Measurements from ENCODE around the gene FXYD6. TPM values are rescaled to one million over a fixed set of nuclear protein-coding genes. Genes with fewer than 3 reads are reported as not detected.

The FXYD6 gene
- total and polyA plus RNA-seq, 8 donors = 12.7 to 187 (median 40.6) TPM

DNA sequence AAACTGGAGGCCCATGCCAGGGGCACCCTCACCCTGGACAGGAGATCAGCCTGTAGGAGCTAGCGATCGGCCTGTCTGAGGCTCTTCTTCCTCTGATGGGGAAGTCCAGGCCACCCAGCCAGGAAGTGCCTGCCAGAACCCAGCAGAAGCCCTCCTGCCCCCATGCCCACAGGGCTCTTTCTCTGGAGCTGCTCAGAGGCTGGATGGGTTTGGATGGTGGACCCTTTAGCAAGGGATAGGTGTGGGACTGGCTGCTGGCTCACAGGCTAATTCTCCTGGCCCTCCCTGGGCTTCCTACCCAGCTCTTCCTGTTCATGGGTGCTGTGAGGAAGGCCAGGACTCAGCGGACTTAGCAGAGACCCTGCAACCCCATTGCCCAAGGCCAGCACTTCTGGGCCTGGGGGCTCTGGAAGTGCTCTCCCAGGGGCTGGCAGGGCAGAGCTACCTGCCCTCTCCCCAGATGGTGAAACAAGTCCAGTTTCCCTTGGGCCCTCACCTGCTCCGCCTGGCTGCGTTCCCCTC is 59.6 kb downstream of the FXYD6 start:
- no peaks in the 10 kb centered on the region for H3K36me3 ChIP-seq
- DNase-seq = peak in 1 of 2 donors; percentile 40
- peaks cover 0 to 7% (median 0%) of the 10 kb centered on the region in 3 donors for H3K27me3 ChIP-seq
- WGBS, 5 donors = 75 to 93% (median 86%) methylated on average over 4 to 5 of the region's 5 CpGs
- H3K4me1 ChIP-seq = peaks cover 26 to 51% (median 36%) of the 10 kb centered on the region in 4 donors
- peak overlapping the region in 1 of 4 donors; percentile 13 for H3K4me3 ChIP-seq
- H3K27ac ChIP-seq = peak overlapping the region in 4 of 5 donors; percentile 46 to 80 (median 74)
- intact Hi-C loops (cut with DNase I; ENCODE audit: low total_unique reads) = loop anchor here (5.0 kb wide), 1 partner anchor 390 kb away; no protein-coding TSS in a partner anchor
- TF ChIP-seq CTCF (IDR thresholded peaks at IDR 0.05) = no peak
- TF ChIP-seq POLR2A (IDR thresholded peaks at IDR 0.05) = no peak
- H3K9me3 ChIP-seq = no peaks in the 10 kb centered on the region

GRCh38 chr11:117816151-117816741 is 60.2 kb downstream of the FXYD6 start:
- Histone ChIP-seq H3K9me3 (no peaks in the 10 kb centered on the region), H3K4me3 (peak overlapping the region in 1 of 4 donors; percentile 22), H3K27me3 (peaks cover 0 to under 1% (median 0%) of the 10 kb centered on the region in 3 donors), H3K36me3 (no peaks in the 10 kb centered on the region), H3K27ac (peak overlapping the region; percentile 47 to 80 (median 73)), H3K4me1 (peaks cover 26 to 51% (median 36%) of the 10 kb centered on the region in 4 donors)
- intact Hi-C loops (cut with DNase I; ENCODE audit: low total_unique reads) = loop anchor here (5.0 kb wide), 1 partner anchor 389 kb away; no protein-coding TSS in a partner anchor
- DNase-seq = peak in 1 of 2 donors; percentile 85
- TF ChIP-seq POLR2A (IDR thresholded peaks at IDR 0.05) (no peak), CTCF (IDR thresholded peaks at IDR 0.05) (no peak), POLR2AphosphoS5 (IDR thresholded peaks at IDR 0.05) (peak in 1 of 3 donors; percentile 27), EP300 (IDR thresholded peaks at IDR 0.05) (no peak)
- WGBS, 5 donors = 72 to 84% (median 78%) methylated on average over 13 to 20 of the region's 20 CpGs

GRCh38 chr11:117815262-117815803 is 61.1 kb downstream of the FXYD6 start:
- Histone ChIP-seq H3K27me3 (peaks cover 0 to under 1% (median 0%) of the 10 kb centered on the region in 3 donors), H3K4me1 (peaks cover 26 to 51% (median 36%) of the 10 kb centered on the region in 4 donors), H3K4me3 (no peak overlapping the region), H3K9me3 (no peaks in the 10 kb centered on the region), H3K36me3 (no peaks in the 10 kb centered on the region), H3K27ac (peak overlapping the region; percentile 47 to 80 (median 73))
- intact Hi-C loops (cut with DNase I; ENCODE audit: low total_unique reads) = loop anchor here (5.0 kb wide), 1 partner anchor 388 kb away; no protein-coding TSS in a partner anchor
- DNase-seq = peak in 1 of 2 donors; percentile 71
- 55 to 60% (median 57%) methylated on average over 6 to 7 of the region's 7 CpGs for WGBS, 5 donors
- TF ChIP-seq EP300 (IDR thresholded peaks at IDR 0.05) (no peak), CTCF (IDR thresholded peaks at IDR 0.05) (no peak), POLR2A (IDR thresholded peaks at IDR 0.05) (no peak), POLR2AphosphoS5 (IDR thresholded peaks at IDR 0.05) (no peak)

- H3K9me3 ChIP-seq = no peaks in the 10 kb centered on the region
- H3K27ac ChIP-seq = peak overlapping the region; percentile 47 to 80 (median 73)
- H3K36me3 ChIP-seq = no peaks in the 10 kb centered on the region
- 35 to 53% (median 38%) methylated on average over 13 to 14 of the region's 14 CpGs for WGBS, 5 donors
- H3K4me3 ChIP-seq = no peak overlapping the region
- peaks cover 26 to 51% (median 36%) of the 10 kb centered on the region in 4 donors for H3K4me1 ChIP-seq
- peak in 1 of 3 donors; percentile 13 for TF ChIP-seq POLR2AphosphoS5 (IDR thresholded peaks at IDR 0.05)
- no peak for TF ChIP-seq EP300 (IDR thresholded peaks at IDR 0.05)
- intact Hi-C loops (cut with DNase I; ENCODE audit: low total_unique reads) = loop anchor here (5.0 kb wide), 1 partner anchor 388 kb away; no protein-coding TSS in a partner anchor
- H3K27me3 ChIP-seq = peaks cover 0 to 6% (median 0%) of the 10 kb centered on the region in 3 donors
- DNase-seq = peak; percentile 81 to 87
These were observed 61.6 kb downstream of the FXYD6 start for GRCh38 chr11:117814766-117815261.

Data from stomach (tissue), 9 donors.